GM13976 (cell line): ENCODE results near the gene JAZF1.
A peak's percentile ranks its signal among the peaks of the same experiment; 100 is the strongest.

Source experiments
- DNase-seq: peaks from one replicate; pipeline ENCODE4 v3.0.0; 2012; ENCODE audit warnings: low spot score
- CTCF ChIP-seq: IDR thresholded peaks from 2 replicates; pipeline ENCODE4 v1.5.1; 2012; ENCODE audit warnings: borderline replicate concordance, mild to moderate bottlenecking; ENCODE audit not compliant: insufficient read depth; ENCODE audit errors: extremely low read depth, missing control alignments, control extremely low read depth
- in situ Hi-C: fragments of 300-500 bp; cut with MboI; formaldehyde crosslinking; loops from one replicate; pipeline ENCODE4 v1.12.0; 2022; ENCODE audit warnings: low sequenced_read_pairs, mixed read lengths, inconsistent platforms; ENCODE audit not compliant: unreplicated experiment

JAZF1 gene

GRCh38 chr7:28065308-28065707, 115.3 kb downstream of the JAZF1 start:
- no peak for TF ChIP-seq CTCF
- DNase-seq, result no peak
- in situ Hi-C loops, result no loop called here

GRCh38 chr7:28064437-28064836, 116.2 kb downstream of the JAZF1 start:
- in situ Hi-C loops, result no loop called here
- TF ChIP-seq CTCF, result no peak
- DNase-seq, result no peak

GRCh38 chr7:28062197-28062991, 118.2 kb downstream of the JAZF1 start:
- DNase-seq, result peak; percentile 49
- TF ChIP-seq CTCF, result peak; percentile 73
- in situ Hi-C loops, result no loop called here

GRCh38 chr7:28061824-28062196, 118.8 kb downstream of the JAZF1 start:
- in situ Hi-C loops, result no loop called here
- no peak for TF ChIP-seq CTCF
- no peak for DNase-seq

GRCh38 chr7:28060371-28060950, 120.1 kb downstream of the JAZF1 start:
- in situ Hi-C loops, result no loop called here
- TF ChIP-seq CTCF, result no peak
- DNase-seq, result no peak

GRCh38 chr7:28055161-28055544, 125.4 kb downstream of the JAZF1 start:
- in situ Hi-C loops, result no loop called here
- no peak for TF ChIP-seq CTCF
- no peak for DNase-seq
